Prostate gland (tissue), 2 donors: Measurements from ENCODE around the gene CREM. TPM values are rescaled to one million over a fixed set of nuclear protein-coding genes. Genes with fewer than 3 reads are reported as not detected.
A peak's percentile ranks its signal among the peaks of the same experiment; 100 is the strongest.
"Not testable (repeated sequence)": the region's sequence is repeated elsewhere in the genome, so short reads cannot be mapped to it uniquely, and the experiment has no call there.

Experiments
- DNase-seq: peaks from one replicate; pipeline ENCODE4 v3.0.0-alpha.2; 2019; ENCODE audit warnings: low spot score
- H3K27ac ChIP-seq, 2 donors: fragments of 200-600 bp; sonication (generic); 2 replicates each; pipeline ENCODE4 v1.5.1; 2017 to 2019
- H3K27me3 ChIP-seq: fragments of 200-600 bp; sonication (generic); replicated peaks from 2 replicates; pipeline ENCODE4 v1.5.1; 2019; ENCODE audit not compliant: insufficient read depth
- H3K36me3 ChIP-seq, 2 donors: fragments of 200-600 bp; sonication (generic); 1 replicate in 1 of 2; 2 replicates in 1 of 2; pipeline versions ENCODE4 v1.5.1 to v1.8.1; 2017 to 2019
- H3K4me1 ChIP-seq: fragments of 200-600 bp; sonication (generic); replicated peaks from 2 replicates; pipeline ENCODE4 v1.5.1; 2019
- H3K4me3 ChIP-seq, 2 donors: fragments of 200-600 bp; sonication (generic); 2 replicates each; pipeline ENCODE4 v1.5.1; 2017 to 2019
- H3K9me3 ChIP-seq: fragments of 200-600 bp; sonication (generic); 2 replicates; pipeline ENCODE4 v1.5.1; 2017
- CTCF ChIP-seq, 4 experiments: fragments of 200-600 bp in 2 of 4; fragments of 450-650 bp in 2 of 4; sonication (generic) in 2 of 4; IDR thresholded peaks; 1 replicate in 3 of 4; 2 replicates in 1 of 4; pipeline ENCODE4 v1.5.1; 2016 to 2019; ENCODE audit warnings: antibody characterized with exemption in 4 of 4, mild to moderate bottlenecking in 2 of 4, moderate library complexity in 2 of 4
- POLR2A ChIP-seq: fragments of 450-650 bp; IDR thresholded peaks from one replicate; pipeline ENCODE4 v1.6.1; 2016; ENCODE audit warnings: antibody characterized with exemption, mild to moderate bottlenecking
- POLR2AphosphoS5 ChIP-seq: sonication (generic); formaldehyde crosslinking; IDR thresholded peaks from one replicate; pipeline ENCODE4 v1.6.1; 2017; ENCODE audit warnings: antibody characterized with exemption
- WGBS: methylation state at CpG from one replicate; pipeline ENCODE4 v1.1.5; 2018; 5-methylcytosine and 5-hydroxymethylcytosine counted together
- intact Hi-C: fragments of 100-400 bp; cut with DNase I; formaldehyde crosslinking; loops from one replicate; pipeline ENCODE4 v1.14.2; 2022
- total RNA-seq, 2 donors: library from RNA; depleted of rRNA; stranded (reverse); fragments of >200 nt; gene quantifications; one replicate each; pipeline ENCODE4 v1.1.0, GENCODE V29; 2016

CREM gene
- total RNA-seq: 10 to 100 TPM; 25.5 to 75.3 TPM

- H3K4me1 ChIP-seq: no peaks in the 10 kb centered on the region
- no peaks in the 10 kb centered on the region for H3K36me3 ChIP-seq
- peak; percentile 99 for DNase-seq
- peak within 1 kb of the TSS; percentile 97 to 99 for H3K27ac ChIP-seq
- TF ChIP-seq POLR2AphosphoS5: peak; percentile 93
- TF ChIP-seq CTCF (IDR thresholded peaks at IDR 0.05): peak; percentile 80 to 94 (median 90)
- peak; percentile 97 for TF ChIP-seq POLR2A
- peak within 1 kb of the TSS; percentile 64 to 98 for H3K4me3 ChIP-seq
- whole genome bisulfite sequencing: 2% methylated on average over 57 of the region's 80 CpGs
- no peaks in the 10 kb centered on the region for H3K27me3 ChIP-seq
- intact Hi-C loops: loop anchor here (2.0 kb wide), 2 partner anchors 70 to 92 kb away; no protein-coding TSS in a partner anchor
- H3K9me3 ChIP-seq: no peaks in the 10 kb centered on the region
Measured at GRCh38 chr10:35126530-35127288, at the start of gene CREM. CREM (plus strand) TSS chr10:35126846; CDS start chr10:35137836, 10,990 bp downstream.

- no peak overlapping the region for H3K27ac ChIP-seq
- WGBS: 91% methylated on average over 4 of the region's 4 CpGs
- intact Hi-C loops: no loop called here
Measured at GRCh38 chr10:35079265-35079664, 47.4 kb upstream of the CREM start.

GRCh38 chr10:35079763-35080162, 46.9 kb upstream of the CREM start:
- Histone ChIP-seq H3K9me3 (no peaks in the 10 kb centered on the region), H3K36me3 (no peaks in the 10 kb centered on the region), H3K4me3 (no peak overlapping the region), H3K4me1 (no peaks in the 10 kb centered on the region), H3K27ac (no peak overlapping the region), H3K27me3 (no peaks in the 10 kb centered on the region)
- intact Hi-C loops: no loop called here
- WGBS: 82% methylated on average over 3 of the region's 3 CpGs
- TF ChIP-seq POLR2A (no peak), CTCF (IDR thresholded peaks at IDR 0.05) (no peak), POLR2AphosphoS5 (no peak)
- DNase-seq: no peak

More at GRCh38 chr10:35079265-35079664, 47.4 kb upstream of the CREM start:
- Histone ChIP-seq H3K4me3 (no peak overlapping the region), H3K27me3 (no peaks in the 10 kb centered on the region), H3K9me3 (no peaks in the 10 kb centered on the region), H3K4me1 (no peaks in the 10 kb centered on the region), H3K36me3 (no peaks in the 10 kb centered on the region)
- no peak for TF ChIP-seq POLR2A
- TF ChIP-seq POLR2AphosphoS5: no peak
- TF ChIP-seq CTCF (IDR thresholded peaks at IDR 0.05): no peak
- no peak for DNase-seq

GRCh38 chr10:35080261-35080660, 46.4 kb upstream of the CREM start:
- H3K4me1 ChIP-seq, H3K27ac ChIP-seq, H3K36me3 ChIP-seq, H3K9me3 ChIP-seq, H3K27me3 ChIP-seq, intact Hi-C loops, H3K4me3 ChIP-seq, DNase-seq: not testable (repeated sequence)
- WGBS: 100% methylated on average over 1 of the region's 1 CpG

GRCh38 chr10:35083242-35083641, 43.4 kb upstream of the CREM start:
- no peak overlapping the region for H3K4me3 ChIP-seq
- no peak for DNase-seq
- TF ChIP-seq POLR2A (no peak), POLR2AphosphoS5 (no peak), CTCF (IDR thresholded peaks at IDR 0.05) (no peak)
- H3K27ac ChIP-seq: no peak overlapping the region
- 93% methylated on average over 1 of the region's 1 CpG for WGBS
- no peaks in the 10 kb centered on the region for H3K36me3 ChIP-seq
- intact Hi-C loops: no loop called here
- no peaks in the 10 kb centered on the region for H3K27me3 ChIP-seq
- no peaks in the 10 kb centered on the region for H3K4me1 ChIP-seq
- H3K9me3 ChIP-seq: no peaks in the 10 kb centered on the region
